Uterus (tissue), 2 donors: Measurements from ENCODE around the gene ASAP2.

Experiments used
- CTCF ChIP-seq, 4 experiments: fragments of 200-600 bp in 2 of 4; fragments of 450-650 bp in 2 of 4; sonication (generic) in 2 of 4; IDR thresholded peaks; one replicate each; pipeline ENCODE4 v1.5.1; 2016 to 2019; ENCODE audit warnings: antibody characterized with exemption in 4 of 4, mild to moderate bottlenecking in 2 of 4, moderate library complexity in 1 of 4
- POLR2A ChIP-seq, 2 donors: fragments of 450-650 bp; IDR thresholded peaks; one replicate each; pipeline ENCODE4 v1.6.1; 2016; ENCODE audit warnings: antibody characterized with exemption in 2 of 2, mild to moderate bottlenecking in 1 of 2, moderate library complexity in 1 of 2

GRCh38 chr2:9164112-9164608 is 42.5 kb upstream of the ASAP2 start:
- TF ChIP-seq CTCF (IDR thresholded peaks at IDR 0.05) (no peak), POLR2A (IDR thresholded peaks at IDR 0.05) (no peak)
